Inflammatory macrophage treated with lipopolysaccharide for 4 hours (primary cell): ENCODE results near the gene PLCB4.
"Not testable (repeated sequence)": the region's sequence is repeated elsewhere in the genome, so short reads cannot be mapped to it uniquely, and the experiment has no call there.

Experiments
- DNase-seq: peaks from one replicate; pipeline ENCODE4 v3.0.0-alpha.2; 2020

The PLCB4 gene

DNA sequence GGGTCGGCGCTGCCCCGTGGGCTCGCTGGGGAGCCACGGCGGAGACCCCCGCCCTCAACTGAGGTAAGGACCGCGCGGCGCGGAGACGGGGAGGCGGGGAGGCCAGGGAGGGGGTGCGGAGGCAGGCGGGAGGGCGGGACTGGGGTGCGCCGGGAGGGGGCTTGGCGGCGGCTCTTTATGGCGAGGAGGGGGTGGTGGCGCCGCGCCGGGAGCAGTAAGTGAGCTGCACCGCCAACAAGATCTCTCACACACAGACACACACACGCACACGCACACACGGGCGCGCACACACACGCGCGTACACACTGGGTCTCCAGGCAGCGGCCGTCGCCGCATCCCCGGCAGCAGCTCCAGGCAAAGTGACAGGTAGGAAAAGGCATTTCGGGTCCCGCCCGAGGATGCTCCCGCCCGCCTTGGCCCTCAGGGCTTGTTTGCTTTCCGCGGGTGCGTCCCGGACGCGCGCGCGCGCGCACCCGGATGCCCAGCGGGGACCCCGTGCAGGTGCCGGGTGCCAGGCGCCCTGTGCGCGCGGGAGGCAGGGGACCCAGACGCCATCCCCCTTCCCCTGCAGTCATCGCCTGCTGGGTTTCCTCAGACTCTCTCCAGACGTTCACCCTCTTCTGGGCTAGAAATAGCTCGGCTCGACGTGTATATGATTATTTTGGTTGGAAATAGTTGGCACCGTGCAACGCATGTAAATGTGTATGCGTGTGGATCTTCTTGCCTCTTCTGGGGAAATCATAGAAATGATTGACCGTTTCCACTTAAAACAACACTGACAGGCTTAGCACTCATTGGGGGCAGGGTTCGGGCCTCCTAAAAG, at the start of gene PLCB4:
PLCB4 (plus strand) TSS at position 247 of the 823 bp plus-strand sequence. CDS start 238,728 bp downstream, outside the sequence.
- DNase-seq, result no peak

DNA sequence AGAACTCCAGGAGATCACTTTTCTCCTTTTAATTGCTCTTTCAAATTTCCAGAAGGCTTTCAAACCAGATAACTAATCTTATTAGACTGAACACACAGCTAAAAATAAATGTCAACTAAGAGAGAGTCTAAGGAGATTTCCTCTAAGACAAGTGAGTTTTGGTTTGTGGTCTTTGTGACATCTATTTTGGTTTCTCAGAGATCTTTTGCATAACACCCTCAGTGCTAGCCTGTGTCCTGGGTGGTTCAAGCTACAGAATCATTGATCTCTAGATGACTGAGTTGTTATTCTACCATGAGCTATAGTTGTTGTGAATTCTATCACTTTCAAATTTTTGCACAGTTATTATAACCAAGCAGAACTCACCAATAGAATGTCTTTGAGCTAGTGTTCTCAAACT, 49.1 kb upstream of the PLCB4 start:
- DNase-seq, result no peak

DNA sequence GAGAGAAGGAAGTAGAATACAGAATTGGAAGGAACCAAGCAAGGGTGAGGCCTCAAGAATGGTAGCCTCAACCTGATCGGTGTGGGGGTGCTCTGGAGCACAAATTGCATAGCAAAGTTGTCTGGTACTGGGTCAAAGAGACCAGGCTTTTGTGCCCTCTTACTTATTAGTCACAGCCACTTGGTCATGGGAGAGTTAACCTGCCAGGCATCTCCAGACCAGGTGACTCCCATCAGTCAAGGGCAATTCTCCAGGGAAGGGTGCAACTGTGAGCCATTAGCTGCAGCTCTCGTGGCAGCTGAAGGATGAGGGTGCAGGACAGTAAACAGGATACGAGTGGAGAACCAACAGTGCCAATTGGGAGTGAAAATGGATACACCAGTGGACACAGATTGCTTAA, 47.7 kb upstream of the PLCB4 start:
- DNase-seq, result no peak

DNA sequence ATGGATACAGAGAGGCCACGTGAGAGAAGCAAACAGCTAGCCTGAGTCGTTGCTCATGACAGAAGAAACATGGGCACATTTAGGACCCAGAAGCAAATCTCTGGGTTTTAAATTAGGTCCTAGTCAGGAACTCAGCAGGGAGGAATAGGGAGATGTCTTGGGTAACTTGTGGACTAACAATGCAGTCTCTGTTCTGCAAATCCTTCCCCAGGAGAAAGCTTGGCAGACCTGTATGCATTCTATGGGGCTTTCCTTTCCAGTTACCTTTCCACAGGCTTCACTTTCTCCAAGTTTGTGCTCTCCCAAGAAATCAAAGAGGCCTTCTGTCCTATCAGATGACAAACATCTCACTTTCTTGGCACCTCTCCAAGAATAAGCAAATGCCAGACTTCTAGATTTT, 47.2 kb upstream of the PLCB4 start:
- DNase-seq, result no peak

DNA sequence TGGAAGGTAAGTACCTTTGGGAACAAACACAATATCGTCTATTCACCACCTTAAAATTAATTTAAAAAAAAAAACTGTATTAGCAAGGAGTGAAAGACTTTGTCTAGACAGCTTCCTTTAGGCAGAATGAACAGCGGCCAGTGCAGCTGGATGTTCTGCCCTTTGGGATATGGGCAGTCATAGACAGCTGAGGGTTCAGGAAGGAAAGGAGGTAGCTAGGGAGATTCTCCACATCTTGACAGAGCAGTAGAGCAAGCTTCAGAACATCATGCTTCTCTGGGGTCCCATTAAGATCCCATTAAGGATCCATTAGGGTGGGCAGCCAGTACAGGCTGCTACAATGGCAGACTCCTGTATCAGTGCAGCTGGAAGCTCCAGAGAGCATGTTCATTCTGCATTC, 46.5 kb upstream of the PLCB4 start:
- DNase-seq, result no peak

DNA sequence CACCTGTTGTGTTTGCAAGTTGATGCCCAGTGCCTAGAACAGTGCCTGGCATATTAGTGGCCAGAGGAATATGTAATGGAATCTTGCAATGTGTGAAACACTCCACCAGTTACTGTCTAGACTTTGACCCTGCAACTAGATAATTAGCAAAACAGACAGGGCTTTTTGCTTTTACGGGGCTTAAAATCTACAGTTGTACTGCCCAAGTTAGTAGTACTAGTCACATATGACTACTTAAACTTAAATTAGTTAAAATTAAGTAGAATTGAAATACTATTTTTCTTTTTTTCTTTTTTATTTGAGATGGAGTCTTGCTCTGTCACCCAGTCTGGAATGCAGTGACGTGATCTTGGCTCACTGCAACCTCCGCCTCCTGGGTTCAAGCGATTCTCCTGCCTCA, 44.3 kb upstream of the PLCB4 start:
- no peak for DNase-seq

DNA sequence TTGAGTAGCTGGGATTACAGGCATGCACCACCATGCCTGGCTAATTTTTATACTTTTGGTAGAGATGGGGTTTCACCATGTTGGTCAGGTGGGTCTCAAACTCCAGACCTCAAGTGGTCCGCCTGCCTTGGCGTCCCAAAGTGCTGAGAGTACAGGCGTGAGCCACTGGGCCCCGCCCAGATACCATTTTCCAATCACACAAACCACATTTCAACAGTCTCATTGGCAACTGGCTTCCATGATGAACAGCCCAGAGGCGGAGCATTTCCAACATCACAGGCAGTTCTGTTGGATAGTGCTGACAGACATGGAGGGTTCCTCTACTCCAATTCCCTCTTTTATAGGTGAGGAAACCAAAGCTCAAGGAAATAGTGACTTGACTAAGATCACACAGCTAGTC, 43.9 kb upstream of the PLCB4 start:
- no peak for DNase-seq

DNA sequence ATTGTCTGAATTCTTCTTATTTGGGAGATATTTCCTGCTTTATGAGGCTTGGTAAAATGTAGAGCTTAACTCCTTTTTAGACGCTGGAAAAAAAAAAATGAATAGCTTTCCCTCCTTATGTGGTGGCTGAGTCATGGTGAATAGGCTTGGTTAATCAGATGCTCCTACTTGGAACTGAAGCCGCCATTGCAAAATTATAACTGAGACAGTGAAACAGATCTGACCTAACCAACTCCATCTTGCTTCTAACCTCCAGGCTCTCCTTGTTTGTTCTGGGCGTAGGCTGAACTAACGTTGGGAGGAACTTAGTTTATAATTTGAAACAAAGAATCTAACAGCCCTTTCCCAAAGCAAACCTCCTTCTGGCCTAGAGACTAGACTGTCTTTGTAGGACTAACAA, 43.2 kb upstream of the PLCB4 start:
- no peak for DNase-seq

DNA sequence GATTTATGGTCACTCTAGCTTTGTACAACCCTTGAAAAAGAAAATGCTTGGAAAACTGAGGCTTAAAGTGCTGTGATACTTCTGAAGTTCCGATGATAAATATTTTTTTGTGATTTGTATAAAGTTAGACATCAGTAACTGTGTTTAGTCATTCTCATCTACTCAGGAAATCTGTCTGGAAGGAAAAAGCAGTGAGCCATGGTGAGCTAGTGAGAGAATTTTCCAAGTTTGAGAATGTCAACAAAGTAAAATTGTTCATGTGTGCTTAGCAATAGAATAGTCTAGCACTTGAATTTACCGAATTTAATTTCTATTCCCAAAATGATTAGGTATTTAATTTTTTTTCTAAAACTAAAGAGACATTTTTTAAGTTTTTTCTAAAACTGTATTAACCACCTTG, 41.3 kb upstream of the PLCB4 start:
- DNase-seq, result no peak

DNA sequence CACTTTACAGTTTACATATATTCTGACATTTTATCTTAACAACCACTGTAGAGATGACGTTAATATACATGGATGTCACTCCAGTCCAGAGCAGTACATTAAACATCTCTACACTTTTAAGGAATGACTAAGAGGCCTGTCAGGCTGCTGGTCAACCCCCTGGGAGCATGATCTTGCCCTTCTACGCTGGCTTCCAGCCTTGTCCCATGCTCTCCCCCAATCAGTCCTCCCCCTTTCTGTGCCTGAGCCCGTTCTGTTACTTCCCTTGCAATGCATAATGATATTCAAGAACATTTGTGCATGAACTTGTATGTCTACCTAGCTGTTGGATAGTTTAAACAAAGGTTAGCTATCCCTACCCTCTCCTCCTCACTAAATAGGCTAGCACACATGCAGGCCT, 40.5 kb upstream of the PLCB4 start:
- DNase-seq, result no peak

DNA sequence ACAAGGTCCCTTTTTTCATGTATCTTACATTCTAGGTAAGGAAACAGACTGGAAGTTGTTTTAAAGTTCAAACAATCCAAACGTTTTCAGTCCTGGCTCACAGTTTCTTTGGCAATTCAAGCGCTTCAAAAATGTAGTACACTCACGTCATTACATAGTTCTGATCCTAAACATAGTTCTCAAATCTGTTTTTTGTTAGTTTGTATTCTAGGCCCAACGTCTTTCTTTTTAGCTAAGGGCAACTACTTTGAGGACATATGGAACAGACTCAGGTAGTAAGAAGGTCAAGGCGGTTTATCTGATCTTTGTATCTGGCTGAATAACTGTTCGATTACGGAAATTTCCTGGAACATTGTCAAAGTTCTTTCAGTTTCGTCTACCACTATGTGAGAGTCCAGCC, 36.9 kb upstream of the PLCB4 start:
- no peak for DNase-seq

DNA sequence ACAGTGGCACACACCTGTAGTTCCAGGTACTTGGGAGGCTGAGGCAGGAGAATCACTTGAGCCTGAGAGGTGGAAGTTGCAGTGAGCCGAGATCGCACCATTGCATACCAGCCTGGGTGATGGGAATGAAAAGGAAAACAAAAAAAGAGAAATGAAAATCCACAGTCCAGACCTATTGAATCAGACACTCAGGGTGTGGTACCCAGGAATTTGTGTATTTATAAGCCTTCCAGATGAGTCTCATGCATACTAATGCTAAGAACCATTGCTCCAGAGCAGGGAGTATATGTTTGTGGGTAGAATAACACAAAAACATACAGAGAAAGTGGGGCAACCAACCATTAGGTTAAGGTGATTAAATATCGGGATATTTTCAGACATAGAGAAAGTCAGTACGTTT, 36.1 kb upstream of the PLCB4 start:
- DNase-seq, result no peak

DNA sequence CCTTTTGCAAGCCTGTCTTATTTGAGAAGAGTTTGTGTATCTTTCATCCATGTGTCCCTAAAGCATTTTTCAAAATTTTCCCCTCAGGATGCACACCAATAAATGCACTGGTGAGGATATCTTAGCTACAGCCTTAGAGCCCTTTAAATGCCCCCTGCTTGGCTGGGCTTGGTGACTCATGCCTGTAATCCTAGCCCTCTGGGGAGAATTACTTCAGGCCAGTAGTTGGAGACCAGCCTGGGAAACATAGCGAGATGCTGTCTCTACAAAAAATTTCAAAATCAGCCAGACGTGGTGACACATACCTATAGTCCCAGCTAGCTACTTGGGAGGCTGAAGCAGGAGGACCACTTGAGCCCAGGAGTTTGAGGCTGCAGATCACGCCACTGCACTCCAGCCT, 33.8 kb upstream of the PLCB4 start:
- DNase-seq, result no peak

DNA sequence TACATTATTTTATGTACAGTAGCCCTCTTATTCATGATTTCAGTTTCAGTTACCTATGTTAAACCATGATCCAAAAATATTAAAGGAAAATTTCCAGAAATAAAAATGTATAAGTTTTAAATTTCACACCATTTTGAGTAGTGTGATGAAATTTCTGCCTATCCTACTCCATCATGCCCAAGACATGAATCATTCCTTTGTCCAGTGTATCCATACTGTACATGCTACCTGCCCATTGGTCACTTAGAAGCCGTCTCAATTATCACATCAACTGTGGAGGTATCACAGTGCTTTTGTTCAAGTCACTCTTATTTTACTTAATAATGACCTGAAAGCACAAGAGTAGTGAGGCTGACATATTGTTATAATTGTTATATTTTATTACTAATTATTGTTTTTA, 32.3 kb upstream of the PLCB4 start:
- DNase-seq, result no peak

DNA sequence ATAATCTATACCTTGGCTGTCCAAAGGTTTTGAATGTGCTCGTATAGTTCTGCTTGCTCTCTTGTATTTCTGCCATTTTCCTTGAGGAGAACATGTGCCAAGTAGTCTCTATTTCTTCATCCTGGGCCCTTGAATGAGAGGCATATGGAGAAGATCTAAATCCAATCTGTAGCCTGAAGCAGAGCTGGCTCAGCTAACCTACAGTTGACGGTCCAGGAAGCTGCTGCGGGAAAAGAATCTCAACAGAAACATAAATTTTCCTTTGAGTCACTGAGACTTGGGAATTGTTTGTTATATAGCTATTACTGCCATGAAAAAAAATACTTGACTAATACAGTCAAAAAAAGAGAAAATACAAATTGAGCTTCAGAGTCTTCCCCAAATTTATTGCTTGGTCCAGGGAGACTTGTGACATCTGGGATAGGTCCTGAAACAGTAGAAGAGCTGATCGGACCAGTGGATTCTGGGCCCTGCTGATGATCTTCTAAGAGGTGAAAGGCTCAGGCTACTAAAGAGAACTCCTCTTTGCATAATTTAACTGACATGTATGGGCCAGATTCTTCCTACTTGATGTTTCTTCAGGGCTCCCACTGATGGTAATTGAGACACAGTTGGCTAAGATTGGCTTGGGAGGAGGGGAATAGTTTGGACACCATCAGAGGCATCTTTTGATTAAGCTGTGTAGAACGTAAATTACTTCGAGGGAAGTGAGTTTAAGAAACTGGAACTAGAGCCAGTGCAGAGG, 29.9 kb upstream of the PLCB4 start:
- DNase-seq, result peak; percentile 11

DNA sequence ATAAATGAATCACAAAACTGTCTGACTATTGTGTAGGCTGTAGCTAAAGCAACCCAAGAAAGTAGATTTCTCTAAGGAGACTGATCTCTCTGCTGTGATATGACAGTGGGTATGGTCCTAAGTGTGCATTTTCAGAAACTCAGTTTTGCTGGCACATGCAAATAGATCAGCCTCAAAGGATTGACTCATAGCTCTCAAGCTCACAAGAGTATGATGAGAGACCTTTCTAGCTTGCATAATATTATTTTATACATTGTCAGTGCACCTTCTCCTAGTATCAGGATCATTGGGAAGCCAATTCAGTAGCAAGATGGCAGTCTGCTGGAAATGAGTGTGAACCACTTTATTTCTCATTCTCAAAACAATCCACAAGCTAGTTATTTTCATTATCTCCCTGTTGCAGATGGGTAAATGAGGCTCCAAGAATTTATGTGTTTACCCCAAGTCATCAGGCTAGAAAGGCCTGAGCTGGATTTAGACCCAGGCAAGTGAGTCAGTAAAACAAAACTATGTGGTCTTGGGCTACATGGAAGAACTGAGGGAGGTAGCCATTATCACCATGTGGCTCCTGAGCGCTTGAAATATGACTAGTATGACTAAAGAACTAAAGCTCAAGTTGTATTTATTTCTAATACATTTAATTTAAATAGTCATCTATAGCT, 27.9 kb upstream of the PLCB4 start:
- DNase-seq, result no peak

DNA sequence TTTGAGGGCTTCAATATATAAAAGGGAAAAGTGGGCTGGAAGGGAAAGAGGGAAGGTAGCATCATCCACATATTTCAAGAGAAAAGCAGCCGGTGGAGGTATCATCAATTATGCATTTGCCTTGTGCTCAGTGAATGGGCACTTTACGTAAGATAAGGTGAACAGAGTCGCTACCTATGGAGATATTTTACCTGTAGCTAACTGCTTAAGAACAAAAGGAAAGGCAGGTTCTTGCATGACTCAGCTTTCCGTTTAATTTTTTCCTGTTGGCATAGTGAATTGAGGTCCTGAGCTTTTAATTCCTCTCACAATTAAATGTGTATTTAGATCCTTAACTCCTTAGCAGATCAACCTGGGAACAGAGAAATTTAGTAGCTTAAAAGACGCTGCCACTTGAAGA, 25.5 kb upstream of the PLCB4 start:
- DNase-seq, result no peak

DNA sequence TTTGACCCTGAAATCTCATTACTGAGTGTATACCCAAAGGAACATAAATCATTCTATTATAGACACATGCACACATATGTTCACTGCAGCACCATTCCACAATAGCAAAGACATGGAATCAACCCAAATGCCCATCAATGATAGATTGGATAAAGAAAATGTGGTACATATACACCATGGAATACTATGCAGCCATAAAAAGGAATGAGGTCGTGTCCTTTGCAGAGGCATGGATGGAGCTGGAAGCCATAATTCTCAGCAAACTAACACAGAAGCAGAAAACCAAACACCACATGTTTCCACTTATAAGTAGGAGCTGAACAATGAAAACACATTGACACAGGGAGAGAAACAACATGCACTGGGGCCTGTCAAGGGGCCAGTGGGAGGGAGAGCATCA, 21.0 kb upstream of the PLCB4 start:
- not testable (repeated sequence) for DNase-seq

DNA sequence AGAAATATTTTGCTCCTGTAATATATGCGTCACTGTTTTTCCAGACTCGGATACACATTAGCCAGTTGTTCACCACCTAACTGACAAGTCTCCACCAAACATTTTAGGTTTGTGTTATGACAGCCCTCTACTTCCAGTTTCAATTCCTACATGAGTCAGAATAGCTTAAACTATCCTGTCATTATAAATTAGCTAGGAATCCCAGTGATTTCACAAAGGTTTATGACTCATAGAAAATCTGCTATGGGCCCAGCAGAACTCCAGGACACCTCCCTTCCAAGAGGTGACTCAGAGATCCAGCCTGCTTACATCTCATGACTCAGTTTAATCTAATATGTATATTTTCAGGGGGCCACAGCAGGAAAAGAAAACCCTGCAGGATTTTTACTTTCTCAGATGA, 17.4 kb upstream of the PLCB4 start:
- peak; percentile 78 for DNase-seq

DNA sequence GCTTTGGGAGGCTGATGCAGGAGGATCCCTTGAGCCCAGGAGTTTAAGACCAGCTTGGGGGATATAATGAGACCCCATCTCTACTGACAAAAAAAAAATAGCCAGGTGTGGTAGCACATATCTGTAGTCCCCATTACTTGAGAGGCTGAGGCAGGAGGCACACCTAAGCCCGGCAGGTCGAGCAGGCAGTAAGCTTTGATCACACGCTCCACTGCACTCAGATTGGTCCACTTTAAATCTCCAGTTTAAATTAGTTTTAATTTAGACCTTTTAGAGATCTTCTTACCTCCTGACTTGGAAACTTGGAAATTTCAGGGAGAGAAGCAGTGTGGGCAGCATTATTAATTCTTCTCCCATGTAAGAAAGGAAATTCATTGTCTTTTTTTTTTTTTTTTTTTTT, 16.8 kb upstream of the PLCB4 start:
- no peak for DNase-seq

DNA sequence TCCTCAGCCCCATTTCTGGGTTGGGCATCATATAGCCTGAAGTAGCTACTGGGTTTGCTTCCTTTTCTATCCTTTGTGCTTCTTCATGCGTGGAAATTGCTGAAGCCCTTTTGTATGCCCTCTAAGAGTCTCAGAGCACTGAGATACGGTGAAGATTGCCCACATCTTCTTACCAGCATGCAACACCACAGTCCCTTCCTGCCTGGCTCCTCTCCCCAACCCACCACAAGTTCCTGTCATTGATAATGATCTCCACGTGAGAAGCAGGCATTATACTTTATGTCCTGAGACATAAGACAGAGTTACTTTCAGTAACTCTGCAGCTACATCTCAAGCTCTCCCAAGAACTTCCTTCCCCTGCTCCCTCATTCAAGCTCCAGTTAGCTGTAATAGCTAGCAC, 15.8 kb upstream of the PLCB4 start:
- no peak for DNase-seq

DNA sequence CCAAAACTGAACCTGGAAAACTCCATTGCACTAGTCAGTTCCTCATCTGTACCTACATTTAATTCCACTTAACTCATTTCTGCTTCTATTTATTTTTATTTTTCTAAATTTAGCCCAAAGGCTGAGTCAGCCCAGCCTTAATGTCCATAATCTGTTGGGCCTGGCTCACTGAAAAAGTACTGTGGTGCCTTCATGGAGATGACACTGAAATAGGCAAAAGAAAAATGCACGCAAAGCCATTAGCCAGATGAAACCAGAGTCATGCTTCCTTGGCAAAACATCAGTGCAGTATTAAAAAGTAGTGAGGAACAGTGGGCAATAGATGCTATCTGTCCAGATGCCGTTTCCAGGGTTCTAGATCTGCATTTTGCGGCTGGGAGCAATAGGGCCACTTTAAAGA, 14.7 kb upstream of the PLCB4 start:
- DNase-seq, result no peak

DNA sequence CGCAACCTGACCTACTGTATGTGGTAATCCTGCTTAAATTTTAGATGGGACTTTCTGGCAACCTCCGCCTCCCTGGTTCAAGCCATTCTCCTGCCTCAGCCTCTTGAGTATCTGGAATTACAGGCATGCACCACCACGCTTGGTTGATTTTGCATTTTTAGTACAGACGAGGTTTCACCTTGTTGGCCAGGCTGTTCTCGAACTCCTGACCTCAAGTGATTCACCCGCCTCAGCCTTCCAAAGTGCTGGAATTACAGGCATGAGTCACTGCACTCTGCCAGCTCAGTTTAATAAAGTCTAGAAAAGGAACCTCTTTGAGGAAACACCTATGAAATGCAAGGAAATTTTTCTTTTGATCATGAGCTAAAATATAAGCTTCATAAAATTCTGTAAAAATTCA, 9.0 kb upstream of the PLCB4 start:
- DNase-seq, result no peak

DNA sequence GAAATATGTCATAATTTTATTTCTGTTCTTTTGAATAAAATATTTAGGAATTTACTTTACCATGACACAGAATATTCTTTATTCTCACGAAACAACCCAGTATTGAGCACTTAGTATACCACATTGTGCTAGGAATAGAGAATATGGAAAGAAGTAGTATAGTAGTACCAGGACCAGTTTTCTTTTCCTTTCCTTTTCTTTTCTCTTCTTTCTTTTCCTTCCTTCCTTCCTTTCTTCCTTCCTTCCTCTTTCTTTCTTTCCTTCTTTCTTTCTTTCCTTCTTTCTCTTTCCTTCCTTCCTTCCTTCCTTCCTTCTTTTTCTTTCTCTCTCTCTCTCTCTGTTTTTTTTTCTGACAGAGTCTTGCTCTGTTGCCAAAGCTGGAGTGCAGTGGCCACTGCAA, 7.5 kb upstream of the PLCB4 start:
- DNase-seq, result no peak
